HG03159 (cell line): Measurements from ENCODE around the gene CACNA1B.

ENCODE experiments used
- ATAC-seq: cut with Tn5 transposase; IDR thresholded peaks from one replicate; pipeline ENCODE4 v1.9.1; 2021; ENCODE audit warnings: mild to moderate bottlenecking, moderate library complexity; ENCODE audit not compliant: unreplicated experiment

Gene CACNA1B

GRCh38 chr9:137959641-137960411, 82.2 kb downstream of the CACNA1B start:
- no peak for ATAC-seq

GRCh38 chr9:137960496-137960895, 82.9 kb downstream of the CACNA1B start:
- no peak for ATAC-seq

- no peak for ATAC-seq
Observed at GRCh38 chr9:137963525-137963924, 85.9 kb downstream of the CACNA1B start.

GRCh38 chr9:137965177-137965795, 87.7 kb downstream of the CACNA1B start:
- ATAC-seq, result no peak

GRCh38 chr9:137967280-137967953, 89.8 kb downstream of the CACNA1B start:
- no peak for ATAC-seq

GRCh38 chr9:137968235-137968634, 90.7 kb downstream of the CACNA1B start:
- ATAC-seq, result no peak

- ATAC-seq, result no peak
Observed at GRCh38 chr9:137969008-137969407, 91.4 kb downstream of the CACNA1B start.

- ATAC-seq, result no peak
Observed at GRCh38 chr9:137969685-137970084, 92.1 kb downstream of the CACNA1B start.

GRCh38 chr9:137970098-137970497, 92.5 kb downstream of the CACNA1B start:
- ATAC-seq, result no peak

- ATAC-seq, result no peak
Observed at GRCh38 chr9:137970686-137971476, 93.3 kb downstream of the CACNA1B start.

- ATAC-seq, result no peak
Observed at GRCh38 chr9:137971477-137972138, 94.0 kb downstream of the CACNA1B start.

GRCh38 chr9:137972355-137972987, 94.9 kb downstream of the CACNA1B start:
- ATAC-seq, result no peak

GRCh38 chr9:137972988-137973470, 95.4 kb downstream of the CACNA1B start:
- no peak for ATAC-seq

- ATAC-seq, result no peak
Observed at GRCh38 chr9:137973829-137974416, 96.3 kb downstream of the CACNA1B start.

GRCh38 chr9:137974746-137975526, 97.4 kb downstream of the CACNA1B start:
- ATAC-seq, result no peak

GRCh38 chr9:137975527-137975913, 97.9 kb downstream of the CACNA1B start:
- ATAC-seq, result no peak

GRCh38 chr9:137975936-137976565, 98.5 kb downstream of the CACNA1B start:
- no peak for ATAC-seq

- no peak for ATAC-seq
Observed at GRCh38 chr9:137977571-137978261, 100.1 kb downstream of the CACNA1B start.
